GM11168 (cell line): ENCODE measurements around the gene DHRS9.

Source experiments
- in situ Hi-C: fragments of 300-500 bp; cut with MboI; formaldehyde crosslinking; loops from one replicate; pipeline ENCODE4 v1.12.0; 2022; ENCODE audit warnings: low sequenced_read_pairs; ENCODE audit not compliant: unreplicated experiment

Gene DHRS9

GRCh38 chr2:169091761-169092519 lies 22.6 kb downstream of the DHRS9 start:
- in situ Hi-C loops: no loop called here

- in situ Hi-C loops: no loop called here
These were observed 24.2 kb downstream of the DHRS9 start for GRCh38 chr2:169093535-169093934.

- in situ Hi-C loops: no loop called here
These were observed 25.3 kb downstream of the DHRS9 start for GRCh38 chr2:169094676-169095075.

GRCh38 chr2:169095621-169096105 lies 26.3 kb downstream of the DHRS9 start:
- in situ Hi-C loops: no loop called here

GRCh38 chr2:169104848-169105247 lies 35.5 kb downstream of the DHRS9 start:
- in situ Hi-C loops: no loop called here

- in situ Hi-C loops: no loop called here
These were observed 36.1 kb downstream of the DHRS9 start for GRCh38 chr2:169105476-169105875.

- in situ Hi-C loops: no loop called here
These were observed 36.8 kb downstream of the DHRS9 start for GRCh38 chr2:169106134-169106533.

- in situ Hi-C loops: no loop called here
These were observed 37.5 kb downstream of the DHRS9 start for GRCh38 chr2:169106563-169107545.

GRCh38 chr2:169107645-169108044 lies 38.3 kb downstream of the DHRS9 start:
- in situ Hi-C loops: no loop called here

- in situ Hi-C loops: no loop called here
These were observed 38.9 kb downstream of the DHRS9 start for GRCh38 chr2:169108099-169108884.

- in situ Hi-C loops: no loop called here
These were observed 40.4 kb downstream of the DHRS9 start for GRCh38 chr2:169109502-169110409.

- in situ Hi-C loops: no loop called here
These were observed 41.1 kb downstream of the DHRS9 start for GRCh38 chr2:169110419-169110818.

- in situ Hi-C loops: no loop called here
These were observed 41.6 kb downstream of the DHRS9 start for GRCh38 chr2:169110916-169111315.

GRCh38 chr2:169112841-169113240 lies 43.5 kb downstream of the DHRS9 start:
- in situ Hi-C loops: no loop called here

GRCh38 chr2:169114056-169114455 lies 44.7 kb downstream of the DHRS9 start:
- in situ Hi-C loops: no loop called here

- in situ Hi-C loops: no loop called here
These were observed 47.0 kb downstream of the DHRS9 start for GRCh38 chr2:169116327-169116726.

- in situ Hi-C loops: no loop called here
These were observed 47.6 kb downstream of the DHRS9 start for GRCh38 chr2:169116993-169117392.

GRCh38 chr2:169118060-169118459 lies 48.7 kb downstream of the DHRS9 start:
- in situ Hi-C loops: no loop called here

GRCh38 chr2:169119123-169119760 lies 49.9 kb downstream of the DHRS9 start:
- in situ Hi-C loops: no loop called here
